Spleen (tissue), 7 donors: ENCODE data around the gene NDUFS4.
A peak's percentile ranks its signal among the peaks of the same experiment; 100 is the strongest.

Source experiments
- POLR2A ChIP-seq, 3 donors: fragments of 450-650 bp; IDR thresholded peaks; one replicate each; pipeline ENCODE4 v1.5.1; 2017; ENCODE audit warnings: antibody characterized with exemption in 3 of 3, mild to moderate bottlenecking in 1 of 3
- POLR2AphosphoS5 ChIP-seq, 3 donors: sonication (generic); formaldehyde crosslinking; IDR thresholded peaks; one replicate each; pipeline ENCODE4 v1.5.1; 2017; ENCODE audit warnings: antibody characterized with exemption in 3 of 3
- TF ChIP-seq, protein P1 (sequence below), 11 experiments: fragments of 200-600 bp in 7 of 11; fragments of 450-650 bp in 4 of 11; sonication (generic) in 4 of 11; IDR thresholded peaks in 8 of 11; conservative IDR thresholded peaks in 3 of 11; 1 replicate in 7 of 11; 2 replicates in 4 of 11; pipeline versions ENCODE4 v1.4.0 to v1.8.0; 2016 to 2021; ENCODE audit warnings: antibody characterized with exemption in 11 of 11, inconsistent platforms in 4 of 11, mild to moderate bottlenecking in 1 of 11
- donor health status: DM: no; HTN: no; CAD: no; lungs with moderate emphysema.
- donor health status: DM: no; HTN: no; CAD: no.
- donor health status: DM: no; HTN: no; CAD: no.

DNA sequence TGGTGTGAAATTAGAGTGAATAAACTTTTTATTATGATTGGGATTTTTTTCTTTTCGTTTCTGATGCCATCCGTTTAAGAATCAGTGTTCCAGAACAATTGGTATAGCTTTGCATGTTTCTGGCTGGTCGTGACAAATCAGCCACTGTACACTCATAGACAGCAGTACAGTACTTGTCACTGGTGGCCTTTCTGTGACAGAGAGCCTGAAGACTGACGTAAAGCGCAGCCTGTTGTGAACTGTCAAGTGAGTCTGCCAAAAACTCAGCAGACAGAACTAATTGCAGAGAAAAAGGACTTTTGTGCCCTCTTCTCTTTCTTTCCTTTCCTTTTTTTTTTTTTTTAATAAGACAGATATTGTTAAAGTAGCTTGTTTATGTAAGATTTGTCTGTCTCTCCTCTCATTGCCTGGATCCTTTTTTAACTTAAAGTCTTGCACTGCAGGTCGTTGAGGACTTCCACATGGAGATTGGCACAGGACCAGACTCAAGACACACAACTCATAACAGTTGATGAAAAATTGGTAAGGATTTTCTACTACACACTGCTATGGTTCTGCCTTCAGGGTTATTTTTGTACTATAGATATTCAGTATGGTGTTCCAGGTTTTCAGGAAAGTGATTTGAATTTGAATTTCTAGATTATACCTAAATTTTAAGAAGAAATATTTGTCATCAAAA lies 42.7 kb downstream of the NDUFS4 start:
- TF ChIP-seq, protein P1, sequence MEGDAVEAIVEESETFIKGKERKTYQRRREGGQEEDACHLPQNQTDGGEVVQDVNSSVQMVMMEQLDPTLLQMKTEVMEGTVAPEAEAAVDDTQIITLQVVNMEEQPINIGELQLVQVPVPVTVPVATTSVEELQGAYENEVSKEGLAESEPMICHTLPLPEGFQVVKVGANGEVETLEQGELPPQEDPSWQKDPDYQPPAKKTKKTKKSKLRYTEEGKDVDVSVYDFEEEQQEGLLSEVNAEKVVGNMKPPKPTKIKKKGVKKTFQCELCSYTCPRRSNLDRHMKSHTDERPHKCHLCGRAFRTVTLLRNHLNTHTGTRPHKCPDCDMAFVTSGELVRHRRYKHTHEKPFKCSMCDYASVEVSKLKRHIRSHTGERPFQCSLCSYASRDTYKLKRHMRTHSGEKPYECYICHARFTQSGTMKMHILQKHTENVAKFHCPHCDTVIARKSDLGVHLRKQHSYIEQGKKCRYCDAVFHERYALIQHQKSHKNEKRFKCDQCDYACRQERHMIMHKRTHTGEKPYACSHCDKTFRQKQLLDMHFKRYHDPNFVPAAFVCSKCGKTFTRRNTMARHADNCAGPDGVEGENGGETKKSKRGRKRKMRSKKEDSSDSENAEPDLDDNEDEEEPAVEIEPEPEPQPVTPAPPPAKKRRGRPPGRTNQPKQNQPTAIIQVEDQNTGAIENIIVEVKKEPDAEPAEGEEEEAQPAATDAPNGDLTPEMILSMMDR (IDR thresholded peaks at IDR 0.05 in 8 of 11, conservative IDR thresholded peaks at IDR 0.05 in 3 of 11) = no peak
- TF ChIP-seq POLR2A (IDR thresholded peaks at IDR 0.05) = no peak
- TF ChIP-seq POLR2AphosphoS5 (IDR thresholded peaks at IDR 0.05) = peak in 1 of 3 donors; percentile 5
